SU-DHL-6 (cell line): ENCODE measurements around the gene F13B.

ENCODE experiments used
- EZH2phosphoT487 ChIP-seq: fragments of 200-600 bp; sonication (generic), shearing (Covaris generic); conservative IDR thresholded peaks from 2 replicates; pipeline ENCODE4 v1.6.1; 2018; ENCODE audit warnings: mild to moderate bottlenecking, antibody characterized with exemption, low read length, moderate library complexity, mixed read lengths
- TF ChIP-seq, protein P1 (sequence below): fragments of 200-600 bp; sonication (generic); IDR thresholded peaks from one replicate; pipeline ENCODE4 v1.5.1; 2017; ENCODE audit warnings: antibody characterized with exemption, mild to moderate bottlenecking, low read length, moderate library complexity; ENCODE audit not compliant: insufficient read depth, poor library complexity, severe bottlenecking

DNA sequence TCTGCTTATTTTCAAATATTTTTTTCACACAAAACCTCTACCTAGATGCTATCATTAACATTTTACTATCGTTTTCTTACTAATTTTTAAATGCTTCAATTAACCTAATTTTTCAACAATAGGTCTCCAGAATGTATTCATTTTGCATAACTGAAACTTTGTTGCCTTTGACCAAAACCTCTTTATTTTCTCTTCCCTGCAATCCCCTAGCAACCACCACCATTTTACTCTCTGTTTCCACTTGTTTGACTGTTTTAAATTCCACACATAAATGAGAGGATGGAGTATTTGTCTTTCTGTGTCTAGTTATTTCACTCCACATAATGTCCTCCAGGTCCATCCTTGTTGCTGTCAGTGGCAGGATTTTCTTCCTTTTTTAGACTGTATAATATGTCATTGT is 9.5 kb upstream of the F13B start:
- TF ChIP-seq, protein P1, sequence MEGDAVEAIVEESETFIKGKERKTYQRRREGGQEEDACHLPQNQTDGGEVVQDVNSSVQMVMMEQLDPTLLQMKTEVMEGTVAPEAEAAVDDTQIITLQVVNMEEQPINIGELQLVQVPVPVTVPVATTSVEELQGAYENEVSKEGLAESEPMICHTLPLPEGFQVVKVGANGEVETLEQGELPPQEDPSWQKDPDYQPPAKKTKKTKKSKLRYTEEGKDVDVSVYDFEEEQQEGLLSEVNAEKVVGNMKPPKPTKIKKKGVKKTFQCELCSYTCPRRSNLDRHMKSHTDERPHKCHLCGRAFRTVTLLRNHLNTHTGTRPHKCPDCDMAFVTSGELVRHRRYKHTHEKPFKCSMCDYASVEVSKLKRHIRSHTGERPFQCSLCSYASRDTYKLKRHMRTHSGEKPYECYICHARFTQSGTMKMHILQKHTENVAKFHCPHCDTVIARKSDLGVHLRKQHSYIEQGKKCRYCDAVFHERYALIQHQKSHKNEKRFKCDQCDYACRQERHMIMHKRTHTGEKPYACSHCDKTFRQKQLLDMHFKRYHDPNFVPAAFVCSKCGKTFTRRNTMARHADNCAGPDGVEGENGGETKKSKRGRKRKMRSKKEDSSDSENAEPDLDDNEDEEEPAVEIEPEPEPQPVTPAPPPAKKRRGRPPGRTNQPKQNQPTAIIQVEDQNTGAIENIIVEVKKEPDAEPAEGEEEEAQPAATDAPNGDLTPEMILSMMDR, result no peak
- TF ChIP-seq EZH2phosphoT487, result no peak
